DLD1 (cell line): ENCODE measurements around the gene TTC1.
"Not testable (repeated sequence)": the region's sequence is repeated elsewhere in the genome, so short reads cannot be mapped to it uniquely, and the experiment has no call there.

Source experiments
- in situ Hi-C: cut with HindIII; loops from 2 replicates; pipeline ENCODE4 v1.10.0; 2017; ENCODE audit warnings: low sequenced_read_pairs

The TTC1 gene, protein sequence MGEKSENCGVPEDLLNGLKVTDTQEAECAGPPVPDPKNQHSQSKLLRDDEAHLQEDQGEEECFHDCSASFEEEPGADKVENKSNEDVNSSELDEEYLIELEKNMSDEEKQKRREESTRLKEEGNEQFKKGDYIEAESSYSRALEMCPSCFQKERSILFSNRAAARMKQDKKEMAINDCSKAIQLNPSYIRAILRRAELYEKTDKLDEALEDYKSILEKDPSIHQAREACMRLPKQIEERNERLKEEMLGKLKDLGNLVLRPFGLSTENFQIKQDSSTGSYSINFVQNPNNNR

DNA sequence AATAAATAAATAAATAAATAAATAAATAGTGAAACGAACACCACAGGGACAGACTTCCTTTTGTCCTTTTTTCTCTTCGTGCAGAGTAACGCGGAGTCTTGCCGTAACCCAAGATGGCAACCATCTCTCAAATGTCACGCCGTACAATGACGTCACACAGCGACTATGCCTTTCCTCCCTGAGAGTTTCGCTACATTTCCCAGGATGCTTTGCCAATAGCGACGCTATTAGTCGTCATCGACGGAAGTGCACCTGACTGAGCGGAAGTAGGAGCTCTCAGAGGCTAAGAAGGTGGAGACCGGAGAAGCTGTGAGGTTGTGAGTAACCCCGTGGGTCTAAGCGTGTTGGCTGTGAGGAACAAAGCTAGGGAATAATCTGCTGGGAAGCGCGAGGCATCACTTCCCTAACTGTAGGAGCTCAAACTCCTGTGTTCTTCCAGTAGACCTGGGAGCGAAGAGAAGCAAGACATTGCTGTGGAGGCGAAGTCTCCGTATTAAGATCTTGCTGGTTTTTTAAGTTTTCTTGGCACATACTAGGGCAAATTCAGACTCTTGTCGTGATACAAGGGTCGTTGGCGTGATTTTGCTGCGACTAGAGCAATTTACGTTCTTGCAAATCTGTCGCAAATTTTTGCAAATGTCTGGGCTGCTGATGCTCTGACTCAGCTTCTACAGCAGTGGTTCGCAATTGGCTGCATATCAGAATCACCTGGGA is at the start of gene TTC1:
TSS of gene TTC1 (plus strand) at position 263 of the 714 bp plus-strand sequence. CDS start 1,390 bp downstream, outside the sequence.
- in situ Hi-C loops: loop anchor here (25.0 kb wide), 1 partner anchor 203 kb away; no protein-coding TSS in a partner anchor

DNA sequence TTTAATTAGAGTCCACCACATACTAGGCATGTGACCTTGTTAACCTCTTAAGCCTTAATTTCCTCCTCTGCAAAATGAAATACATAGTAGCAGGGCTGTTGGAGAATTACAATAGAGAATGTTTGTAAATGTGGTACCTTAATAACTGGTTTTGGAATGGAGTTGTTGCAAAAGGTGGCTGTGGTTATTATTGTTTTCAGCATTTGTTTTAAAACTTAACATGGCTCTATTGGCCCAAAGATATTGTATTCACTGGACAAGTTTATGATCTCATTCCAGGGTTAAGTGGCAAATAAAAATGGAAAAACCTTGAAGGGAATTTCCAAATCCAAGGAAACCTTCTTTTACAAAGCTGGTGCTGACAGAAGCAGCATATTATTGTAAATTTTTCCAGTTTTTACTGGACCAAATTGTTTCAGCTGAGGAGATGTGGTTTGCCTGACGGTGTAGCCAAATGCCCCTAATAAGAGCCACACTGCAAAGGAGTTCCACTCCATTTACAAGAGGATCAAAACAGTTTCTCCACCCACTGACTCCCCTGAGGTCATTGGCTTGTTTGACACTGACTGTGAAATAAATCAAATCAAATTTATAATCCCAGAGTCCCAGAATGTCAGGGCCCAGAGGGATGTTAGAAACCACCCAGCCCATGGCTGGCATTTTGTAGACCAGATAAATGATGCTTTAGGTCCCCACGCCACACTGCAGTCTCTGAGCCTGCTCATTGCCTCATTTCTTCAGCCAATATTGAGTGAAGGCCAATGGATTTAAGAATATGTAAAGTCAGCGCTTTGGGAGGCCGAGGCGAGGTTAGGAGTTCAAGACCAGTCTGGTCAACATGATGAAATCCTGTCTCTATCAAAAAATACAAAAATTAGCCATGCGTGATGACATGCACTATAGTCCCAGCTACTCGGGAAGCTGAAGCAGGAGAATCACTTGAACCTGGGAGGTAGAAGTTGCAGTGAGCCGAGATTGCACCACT is 47.5 kb upstream of the TTC1 start:
- in situ Hi-C loops: no loop called here

DNA sequence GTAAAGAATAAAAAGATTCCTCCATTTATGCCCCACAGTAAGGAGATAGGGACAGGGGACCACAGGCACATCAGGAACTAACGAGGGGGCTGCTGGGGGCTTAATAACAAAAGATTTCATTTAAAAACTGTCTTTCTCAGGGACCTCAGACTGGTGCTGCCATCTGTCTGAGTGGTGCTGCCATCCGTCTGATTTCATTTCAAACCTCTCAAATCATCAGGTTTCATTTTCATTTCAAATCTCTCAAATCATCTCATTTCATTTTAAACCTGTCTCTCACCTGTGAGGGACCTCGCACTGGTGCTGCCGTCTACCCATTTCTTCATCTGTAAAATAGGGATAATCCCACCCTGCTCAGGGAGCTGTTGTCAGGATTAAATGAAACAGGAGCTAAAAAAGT is 46.7 kb upstream of the TTC1 start:
- in situ Hi-C loops: no loop called here

DNA sequence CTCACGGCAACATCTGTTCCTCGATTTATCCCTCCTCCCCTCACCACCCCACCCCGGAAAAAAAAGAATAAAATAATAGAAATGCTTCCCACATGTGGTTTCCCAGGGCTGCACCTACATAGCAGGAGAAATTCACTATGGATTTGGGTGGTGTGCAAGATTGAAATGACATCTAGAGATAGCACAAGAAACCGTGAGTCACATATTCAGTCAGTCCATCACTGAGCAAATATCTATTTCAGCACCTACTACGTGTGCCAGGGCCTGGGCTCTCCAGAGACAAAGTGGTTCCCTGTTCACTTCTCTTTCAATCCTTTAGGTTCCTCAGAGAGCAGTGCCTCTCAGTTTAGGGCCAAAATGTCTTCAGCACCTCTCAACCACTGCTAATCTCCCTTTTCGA is 45.0 kb upstream of the TTC1 start:
- in situ Hi-C loops: no loop called here

DNA sequence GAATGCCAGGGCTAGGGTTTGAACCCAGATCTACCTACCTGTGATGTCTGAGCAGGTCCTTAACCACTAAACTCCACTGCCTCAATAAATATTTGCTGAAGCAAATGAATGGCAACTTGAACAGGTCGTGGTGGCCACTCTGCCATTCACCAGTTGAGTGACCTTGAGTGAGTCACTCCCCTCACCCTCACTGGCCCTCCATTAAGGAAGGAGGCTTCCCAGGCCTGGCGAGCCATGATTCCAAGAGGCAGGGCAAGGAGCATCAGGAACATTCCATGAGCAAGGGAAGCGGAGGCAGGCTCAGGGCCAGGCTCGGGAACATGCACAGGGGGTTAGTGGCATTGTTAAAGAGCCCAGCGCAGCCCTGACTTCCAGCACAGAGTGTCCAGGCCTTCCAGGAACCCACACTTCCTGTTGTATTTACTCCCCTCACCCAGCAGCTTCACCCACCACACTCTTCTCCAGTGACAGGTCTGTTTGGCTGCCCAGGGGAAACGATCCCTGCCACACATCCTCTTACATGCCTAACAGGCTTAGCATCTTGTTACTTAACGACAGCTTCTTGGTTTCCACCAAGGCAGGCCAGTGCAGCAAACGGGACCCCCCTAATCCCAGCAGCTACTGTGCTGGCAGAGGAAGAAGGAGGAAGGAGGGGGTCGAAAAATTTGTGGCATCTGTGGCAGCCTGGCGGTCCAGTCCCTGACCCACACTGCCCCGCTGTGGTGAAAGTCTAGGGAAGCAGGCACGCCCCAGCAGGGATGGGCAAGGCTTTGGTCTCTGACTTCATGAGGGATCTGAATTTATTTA is 43.7 kb upstream of the TTC1 start:
- in situ Hi-C loops: no loop called here

DNA sequence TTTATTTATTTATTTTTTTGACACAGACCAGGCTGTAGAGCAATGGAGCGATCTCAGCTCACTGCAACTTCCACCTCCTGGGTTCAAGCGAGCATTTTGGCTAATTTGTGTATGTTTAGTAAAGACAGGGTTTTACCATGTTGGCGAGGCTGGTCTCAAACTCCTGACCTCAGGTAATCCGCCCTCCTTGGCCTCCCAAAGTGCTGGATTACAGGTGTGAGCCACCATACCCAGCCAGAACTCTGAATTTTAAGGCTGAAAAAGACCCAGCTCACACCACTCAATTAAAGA is 43.2 kb upstream of the TTC1 start:
- in situ Hi-C loops: not testable (repeated sequence)

DNA sequence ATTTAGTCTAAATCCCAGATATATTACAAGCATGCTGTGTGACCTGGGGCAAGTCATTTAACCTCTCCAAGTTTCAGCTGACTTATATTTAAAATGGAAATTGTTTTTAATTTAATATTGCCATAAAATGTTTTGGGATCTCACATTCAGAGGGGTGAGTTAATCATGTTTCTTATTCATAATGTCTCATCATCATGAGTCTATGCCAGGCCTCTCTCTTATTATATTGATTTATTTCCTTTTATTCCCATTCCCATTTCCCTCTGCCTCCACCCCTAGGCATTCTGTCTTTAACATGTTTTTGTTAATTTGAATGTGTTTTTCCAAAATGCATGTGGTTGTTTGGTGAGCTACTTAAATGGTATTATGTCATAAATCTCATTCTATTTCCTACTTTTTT is 39.0 kb upstream of the TTC1 start:
- in situ Hi-C loops: no loop called here

DNA sequence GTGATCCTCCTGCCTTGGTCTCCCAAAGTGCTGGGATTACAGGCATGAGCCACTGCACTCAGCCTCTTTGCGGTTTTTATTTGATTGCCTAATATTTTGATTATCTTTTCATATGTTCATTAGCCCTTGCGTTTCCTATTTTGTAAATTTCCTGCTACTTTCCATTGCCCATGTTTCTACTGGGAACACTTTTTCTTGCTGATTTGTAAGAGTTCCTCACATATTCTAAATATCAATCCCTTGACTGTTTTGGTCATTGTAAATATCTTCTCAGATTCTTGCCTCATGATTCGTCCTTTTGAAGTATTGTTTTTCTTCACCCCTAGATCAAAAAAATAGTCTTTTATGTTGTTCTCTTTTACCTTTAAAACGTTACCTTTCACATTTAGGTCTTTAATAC is 37.9 kb upstream of the TTC1 start:
- in situ Hi-C loops: no loop called here

DNA sequence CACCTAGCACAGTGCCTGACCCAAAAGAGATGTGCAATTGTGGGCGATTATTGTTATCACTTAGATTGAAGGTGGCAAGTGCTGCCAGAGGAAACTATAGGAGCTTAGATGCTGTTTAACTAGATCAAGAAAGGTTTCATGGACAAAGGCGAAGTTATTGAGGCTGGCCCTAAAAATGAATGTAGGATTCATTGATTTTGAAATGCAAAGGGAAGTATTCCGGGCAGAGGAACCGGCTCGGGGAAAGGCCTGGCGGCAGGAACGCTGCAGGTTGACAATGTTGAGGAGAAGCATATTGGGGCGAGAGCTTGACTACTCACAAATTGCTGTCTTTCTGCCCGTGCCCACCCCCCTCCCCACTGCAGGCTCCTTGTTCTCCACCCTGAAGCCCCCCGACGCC is 37.4 kb upstream of the TTC1 start:
- in situ Hi-C loops: no loop called here

DNA sequence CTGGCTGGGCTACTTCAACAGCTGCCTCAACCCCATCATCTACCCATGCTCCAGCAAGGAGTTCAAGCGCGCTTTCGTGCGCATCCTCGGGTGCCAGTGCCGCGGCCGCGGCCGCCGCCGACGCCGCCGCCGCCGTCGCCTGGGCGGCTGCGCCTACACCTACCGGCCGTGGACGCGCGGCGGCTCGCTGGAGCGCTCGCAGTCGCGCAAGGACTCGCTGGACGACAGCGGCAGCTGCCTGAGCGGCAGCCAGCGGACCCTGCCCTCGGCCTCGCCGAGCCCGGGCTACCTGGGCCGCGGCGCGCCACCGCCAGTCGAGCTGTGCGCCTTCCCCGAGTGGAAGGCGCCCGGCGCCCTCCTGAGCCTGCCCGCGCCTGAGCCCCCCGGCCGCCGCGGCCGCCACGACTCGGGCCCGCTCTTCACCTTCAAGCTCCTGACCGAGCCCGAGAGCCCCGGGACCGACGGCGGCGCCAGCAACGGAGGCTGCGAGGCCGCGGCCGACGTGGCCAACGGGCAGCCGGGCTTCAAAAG is 36.9 kb upstream of the TTC1 start:
- in situ Hi-C loops: no loop called here

DNA sequence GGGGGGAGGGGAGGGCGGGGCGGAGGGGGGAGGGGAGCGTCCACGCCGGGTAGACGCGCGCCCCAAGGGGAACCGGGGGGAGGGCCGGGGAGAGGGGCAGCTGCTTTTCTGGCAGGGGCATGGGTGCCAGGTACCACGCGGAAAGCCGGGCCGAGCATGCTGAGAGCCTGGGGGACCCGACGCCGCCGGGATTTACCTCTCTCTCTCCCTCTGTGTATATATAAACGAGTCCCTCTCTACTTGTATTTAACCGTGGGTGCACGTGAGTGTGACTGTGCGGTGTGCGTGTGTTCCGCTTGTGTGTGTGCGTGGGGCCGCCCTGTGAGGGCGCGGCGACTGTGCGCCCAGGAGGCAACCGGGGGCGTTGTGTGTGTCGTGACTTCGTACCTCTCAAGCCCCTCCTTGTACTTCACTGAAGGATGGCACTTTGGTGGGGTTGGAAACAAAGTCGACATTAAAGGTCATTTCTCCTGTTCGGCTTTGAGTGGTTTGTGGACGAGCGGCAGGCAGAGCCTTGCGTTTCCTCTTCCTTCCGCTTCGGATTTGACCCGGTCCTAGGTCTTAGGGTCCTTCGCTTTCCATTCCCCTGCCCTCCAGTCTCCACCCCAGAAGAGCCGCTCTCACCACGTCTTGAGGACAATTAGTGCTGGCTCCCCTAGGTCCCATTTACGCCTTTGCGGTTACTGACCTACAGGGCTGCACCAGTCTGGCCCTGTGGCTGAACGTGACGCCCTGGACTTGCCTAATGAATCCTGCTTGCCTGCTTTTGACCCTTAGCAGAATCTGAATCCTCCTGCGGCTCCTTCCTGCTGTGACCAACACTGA is 36.2 kb upstream of the TTC1 start:
- in situ Hi-C loops: no loop called here

DNA sequence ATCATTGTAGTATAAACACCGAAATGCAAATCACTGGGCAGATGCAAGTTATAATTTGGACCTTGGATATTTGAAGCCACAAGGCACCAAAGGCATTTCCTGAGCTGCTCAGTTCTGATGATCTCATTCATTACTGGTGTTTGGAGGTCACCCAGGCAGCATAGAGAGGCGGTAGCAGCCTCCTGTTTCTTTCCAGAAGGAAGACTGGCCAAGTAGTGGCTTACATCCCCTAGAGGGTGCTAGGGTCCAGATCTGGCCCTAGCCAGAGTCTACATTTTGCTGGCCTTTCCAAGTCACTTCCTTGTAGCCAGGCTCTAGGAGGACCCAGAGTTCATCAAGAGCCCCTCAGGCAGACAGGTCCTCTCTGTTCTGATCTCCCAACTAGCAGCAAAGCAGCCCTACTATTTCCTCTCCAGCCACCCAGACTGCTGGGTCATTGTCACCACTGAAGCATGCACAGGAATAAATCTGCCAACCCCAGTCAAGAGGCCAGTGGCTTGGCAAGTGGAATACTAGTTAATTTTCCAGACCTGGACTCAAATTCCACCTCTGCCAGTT is 33.4 kb upstream of the TTC1 start:
- in situ Hi-C loops: no loop called here

DNA sequence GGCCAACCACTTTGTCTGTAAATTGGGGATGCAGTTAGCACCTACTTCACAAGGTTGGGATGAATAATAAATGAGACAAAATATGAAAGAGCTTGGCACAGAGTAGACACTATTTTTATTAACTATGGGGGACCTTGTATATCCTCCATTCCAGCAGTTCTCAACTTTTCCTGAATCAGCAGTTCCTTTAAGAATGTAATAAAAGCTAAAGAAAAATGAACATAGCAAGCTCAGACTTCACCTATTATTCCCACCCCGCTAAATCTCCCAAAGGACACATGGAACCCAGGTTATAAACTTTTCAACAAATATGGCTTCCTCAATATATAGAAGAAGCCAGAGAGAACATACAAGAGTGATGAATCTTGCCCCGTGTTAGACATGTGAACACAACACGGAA is 32.0 kb upstream of the TTC1 start:
- in situ Hi-C loops: no loop called here

DNA sequence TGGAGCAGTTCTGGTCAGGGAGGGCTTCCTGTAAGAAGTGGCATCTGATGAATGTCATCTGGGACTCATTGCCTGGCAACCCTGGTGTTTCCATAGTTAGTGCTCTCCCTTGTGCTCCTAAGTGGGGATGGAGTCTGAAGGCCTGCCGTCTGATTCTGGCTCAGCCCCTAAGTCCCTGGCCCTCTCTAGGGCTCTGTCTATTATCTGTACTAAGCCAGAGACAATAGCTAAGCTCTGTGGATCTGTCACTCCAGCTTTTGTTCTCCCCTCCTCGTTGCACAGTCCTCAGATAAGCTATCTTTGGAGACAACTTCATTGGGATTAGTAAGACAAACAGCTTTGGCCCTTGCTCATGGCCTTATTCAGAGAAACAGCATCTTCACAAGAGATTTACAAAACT is 30.6 kb upstream of the TTC1 start:
- in situ Hi-C loops: no loop called here

DNA sequence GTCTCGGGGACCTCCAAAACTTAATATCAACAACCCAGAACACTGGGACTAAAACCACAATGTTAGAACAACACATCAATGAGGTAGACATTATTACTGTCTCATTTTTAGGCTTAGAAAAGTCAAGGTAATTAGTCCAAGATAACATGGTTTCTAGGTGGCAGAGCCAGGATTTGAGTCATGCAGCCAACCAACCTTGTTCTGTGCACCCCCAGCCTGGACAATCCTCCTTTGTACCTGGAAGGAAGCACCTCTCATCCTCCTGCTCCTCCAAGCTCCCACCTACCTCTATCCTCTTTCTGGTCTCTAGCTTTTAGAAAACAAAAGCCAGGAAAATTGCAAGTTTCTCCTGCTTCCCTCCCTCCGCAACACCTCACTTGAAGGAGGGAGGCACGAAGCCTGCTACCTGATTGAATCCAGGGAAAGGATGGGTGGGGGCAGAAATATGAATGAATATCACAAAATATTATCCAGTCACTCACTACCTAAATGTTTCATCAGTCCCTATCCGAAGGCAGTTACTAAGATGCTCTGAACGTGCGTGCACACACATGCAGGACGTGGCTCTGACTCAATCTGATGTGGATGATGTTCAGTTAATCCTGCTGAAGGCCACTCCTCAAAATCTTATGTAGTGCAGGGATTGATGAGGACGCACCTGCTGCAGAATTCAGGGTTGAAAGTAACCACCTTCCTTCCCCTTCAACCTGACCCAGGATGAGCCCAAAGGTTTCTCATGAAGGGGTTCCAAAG is 26.3 kb upstream of the TTC1 start:
- in situ Hi-C loops: no loop called here

DNA sequence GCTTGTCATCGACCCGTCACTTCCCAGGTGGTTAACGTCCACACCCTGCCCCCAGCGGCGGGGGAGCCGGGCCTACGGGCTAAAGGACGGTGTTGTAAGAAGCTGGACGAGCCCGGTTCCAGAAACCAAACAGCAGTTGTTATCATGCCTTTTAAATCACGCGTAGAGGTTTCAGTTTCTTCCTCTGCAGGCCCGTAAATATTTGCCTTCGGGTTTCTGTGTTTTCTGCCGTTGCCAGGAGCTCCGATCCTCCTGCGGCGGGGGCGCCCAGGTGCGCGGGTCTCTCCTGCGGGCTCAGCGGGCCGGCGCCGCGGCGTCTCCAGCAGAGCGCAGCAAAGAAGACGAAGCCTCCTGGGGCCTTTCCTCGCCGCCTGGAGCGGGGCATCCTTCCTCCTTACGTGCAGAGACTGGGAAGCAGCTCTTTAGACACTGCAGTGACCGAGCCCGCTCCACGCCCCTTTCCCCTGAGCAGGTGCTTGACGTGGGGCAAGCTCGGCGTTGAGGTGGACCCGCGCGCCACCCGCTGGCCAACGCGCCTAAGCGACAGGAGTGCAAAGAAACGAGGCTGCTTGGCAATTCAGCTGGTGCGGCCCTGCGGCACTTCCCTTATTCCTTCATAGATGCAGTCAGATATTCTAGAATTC is 21.8 kb upstream of the TTC1 start:
- in situ Hi-C loops: no loop called here

DNA sequence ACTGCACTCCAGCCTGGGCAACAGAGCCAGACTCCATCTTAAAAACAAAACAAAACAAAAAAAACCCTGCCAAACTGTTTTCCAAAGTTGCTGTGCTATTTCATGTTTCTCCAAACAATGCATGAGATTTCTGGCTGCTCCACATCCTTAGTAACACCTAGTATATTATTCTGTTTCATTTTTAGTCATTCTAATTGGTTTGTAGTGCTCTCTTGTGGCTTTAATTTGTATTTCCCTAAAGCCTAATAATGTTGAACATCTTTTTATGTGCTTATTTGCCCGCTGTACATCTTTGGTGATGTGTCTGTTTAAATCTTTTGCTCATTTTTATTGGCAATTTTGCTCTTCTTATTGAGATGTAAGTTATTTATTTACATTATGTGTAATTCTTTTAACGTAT is 18.4 kb upstream of the TTC1 start:
- in situ Hi-C loops: no loop called here

DNA sequence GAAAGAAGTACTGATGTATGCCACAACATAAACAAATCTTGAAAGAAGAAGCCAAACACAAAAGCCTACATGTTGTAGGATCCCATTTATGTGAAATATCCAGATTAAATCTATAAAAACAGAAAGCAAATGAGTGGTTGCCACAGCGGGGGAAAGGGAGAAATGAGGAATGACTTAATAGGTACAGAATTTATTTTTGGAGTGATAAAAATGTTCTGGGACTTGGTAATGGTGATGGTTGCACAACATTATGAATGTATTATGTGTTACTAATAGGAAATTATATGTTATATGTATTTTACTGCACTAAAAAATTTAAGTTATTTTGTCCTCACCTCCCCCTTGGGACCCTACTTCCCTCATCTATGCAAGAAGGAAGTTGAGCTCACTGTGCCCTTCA is 16.4 kb upstream of the TTC1 start:
- in situ Hi-C loops: no loop called here
